ENCODE results near the gene TMEM219.
"Not testable (repeated sequence)": the region's sequence is repeated elsewhere in the genome, so short reads cannot be mapped to it uniquely, and the experiment has no call there.

TMEM219 gene

GRCh38 chr16:29927070-29927905 is 34.6 kb upstream of the TMEM219 start:
- H2AFZ ChIP-seq (ENCODE audit: low read length), result no peak overlapping the region
- peak overlapping the region; percentile 84; the same call in 1 of the 2 replicates for H3K9ac ChIP-seq (ENCODE audit: low read length)

GRCh38 chr16:29931750-29932149 is 30.1 kb upstream of the TMEM219 start:
- not testable (repeated sequence) for H3K27me3 ChIP-seq (ENCODE audit: insufficient read depth, low read length); H3K27ac ChIP-seq (ENCODE audit: low read depth, low read length, poor library complexity, severe bottlenecking); H3K9ac ChIP-seq (ENCODE audit: low read length); H3K9me2 ChIP-seq (ENCODE audit: low read depth, low read length); H3K79me2 ChIP-seq (ENCODE audit: insufficient read depth, low read length); H3K4me2 ChIP-seq (ENCODE audit: low read length); H4K20me1 ChIP-seq (ENCODE audit: insufficient read depth, low read length); H3K4me3 ChIP-seq (ENCODE audit: low read depth, low read length, poor library complexity, severe bottlenecking); H3K36me3 ChIP-seq (ENCODE audit: insufficient read depth, low read length); H2AFZ ChIP-seq (ENCODE audit: low read length); H3F3A ChIP-seq (ENCODE audit: insufficient read depth, low read length); H3K4me1 ChIP-seq (ENCODE audit: insufficient read depth, low read length, severe bottlenecking); H3K9me3 ChIP-seq (ENCODE audit: low read length)

More at GRCh38 chr16:29927070-29927905, 34.6 kb upstream of the TMEM219 start:
- Histone ChIP-seq H3K4me1 (ENCODE audit: insufficient read depth, low read length, severe bottlenecking) (peaks cover 22% of the 10 kb centered on the region), H3K36me3 (ENCODE audit: insufficient read depth, low read length) (peaks cover 5% of the 10 kb centered on the region; the same call in 1 of the 2 replicates), H3K4me2 (ENCODE audit: low read length) (peak overlapping the region; percentile 92), H3K9me2 (ENCODE audit: low read depth, low read length) (no peaks in the 10 kb centered on the region), H3K79me2 (ENCODE audit: insufficient read depth, low read length) (no peaks in the 10 kb centered on the region), H3F3A (ENCODE audit: insufficient read depth, low read length) (no peaks in the 10 kb centered on the region), H3K9me3 (ENCODE audit: low read length) (no peaks in the 10 kb centered on the region), H3K4me3 (ENCODE audit: low read depth, low read length, poor library complexity, severe bottlenecking) (peak overlapping the region; percentile 68), H3K27me3 (ENCODE audit: insufficient read depth, low read length) (no peaks in the 10 kb centered on the region), H3K27ac (ENCODE audit: low read depth, low read length, poor library complexity, severe bottlenecking) (no peak overlapping the region), H4K20me1 (ENCODE audit: insufficient read depth, low read length) (no peaks in the 10 kb centered on the region)
- TF ChIP-seq EZH2 (IDR thresholded peaks at IDR 0.05; ENCODE audit: borderline replicate concordance, low read length), result no peak

DNA sequence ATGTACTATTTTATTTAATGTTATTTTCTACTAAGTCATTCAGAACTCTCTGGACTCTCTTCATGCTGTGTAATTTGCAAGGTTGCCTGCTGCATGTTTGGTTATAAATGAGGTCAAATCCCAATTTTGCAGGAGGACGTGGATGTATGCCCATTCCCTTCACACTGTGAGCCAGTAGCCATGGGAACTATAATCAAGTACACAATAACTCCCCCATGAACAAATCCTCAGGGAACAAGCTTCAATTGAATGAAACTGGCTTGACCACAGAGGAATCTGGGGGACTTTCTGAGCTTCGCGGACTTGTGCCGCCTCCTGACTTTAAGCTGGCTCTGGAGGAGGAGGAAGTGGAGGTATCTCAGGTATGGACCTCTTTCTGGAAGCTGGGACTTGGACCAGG is 21.2 kb upstream of the TMEM219 start:
- Histone ChIP-seq H2AFZ (ENCODE audit: low read length) (no peak overlapping the region), H3K36me3 (ENCODE audit: insufficient read depth, low read length) (no peaks in the 10 kb centered on the region; the same call in 1 of the 2 replicates), H3K79me2 (ENCODE audit: insufficient read depth, low read length) (no peaks in the 10 kb centered on the region), H3K9ac (ENCODE audit: low read length) (no peak overlapping the region), H3K9me3 (ENCODE audit: low read length) (0 out of 2 replicates have a peak, but pooled peaks cover 4% of the 10 kb centered on the region), H3K4me2 (ENCODE audit: low read length) (no peak overlapping the region), H3K27me3 (ENCODE audit: insufficient read depth, low read length) (peaks cover 7% of the 10 kb centered on the region; the same call in 1 of the 2 replicates), H3K9me2 (ENCODE audit: low read depth, low read length) (no peaks in the 10 kb centered on the region), H3K4me1 (ENCODE audit: insufficient read depth, low read length, severe bottlenecking) (peaks cover 9% of the 10 kb centered on the region), H3K4me3 (ENCODE audit: low read depth, low read length, poor library complexity, severe bottlenecking) (no peak overlapping the region), H3K27ac (ENCODE audit: low read depth, low read length, poor library complexity, severe bottlenecking) (no peak overlapping the region), H3F3A (ENCODE audit: insufficient read depth, low read length) (no peaks in the 10 kb centered on the region), H4K20me1 (ENCODE audit: insufficient read depth, low read length) (no peaks in the 10 kb centered on the region)
- no peak for TF ChIP-seq CTCF (IDR thresholded peaks at IDR 0.05; ENCODE audit: low read length)
- no peak for TF ChIP-seq EZH2 (IDR thresholded peaks at IDR 0.05; ENCODE audit: borderline replicate concordance, low read length)

DNA sequence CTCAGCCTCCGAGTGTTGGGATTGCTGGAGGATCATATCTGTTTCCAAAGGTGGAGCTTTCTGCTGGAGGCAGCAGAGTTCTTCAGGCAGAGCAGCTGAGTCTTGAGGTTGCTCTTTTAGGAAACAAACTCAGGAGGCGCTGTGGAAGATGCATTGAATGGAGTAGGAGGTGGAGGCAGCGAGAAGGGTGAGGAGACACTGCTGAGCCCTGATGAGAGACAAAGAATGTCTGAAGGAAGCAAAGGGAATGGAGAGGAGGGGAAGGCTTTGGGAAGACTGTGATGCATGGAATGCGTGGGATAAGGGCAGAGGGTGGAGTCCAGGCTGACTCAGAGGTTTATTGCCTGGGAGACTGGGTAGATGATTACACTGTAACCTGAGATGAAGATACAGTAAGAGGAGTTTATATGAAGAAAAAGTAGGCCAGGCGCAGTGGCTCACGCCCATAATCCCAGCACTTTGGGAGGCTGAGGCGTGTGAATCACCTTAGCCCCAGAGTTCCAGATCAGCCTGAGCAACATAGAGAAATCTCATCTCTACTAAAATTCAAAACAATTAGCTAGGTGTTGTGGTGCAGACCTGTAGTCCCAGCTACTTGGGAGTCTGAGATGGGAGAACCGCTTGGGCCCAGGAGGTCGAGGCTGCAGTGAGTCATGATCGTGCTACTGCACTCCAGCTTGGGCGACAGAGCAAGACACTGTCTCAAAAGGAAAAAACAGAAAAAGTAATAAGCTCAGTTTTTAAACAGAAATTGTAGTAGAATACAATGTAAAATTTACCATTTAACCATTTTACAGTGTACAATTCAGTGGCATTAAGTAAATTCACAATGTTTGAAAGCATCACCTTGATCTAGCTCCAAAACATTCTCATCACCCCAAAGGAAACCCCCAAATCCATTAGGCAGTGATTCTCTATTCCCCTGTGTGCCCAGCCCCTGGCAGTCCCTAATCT is 17.8 kb upstream of the TMEM219 start:
- no peak overlapping the region for H2AFZ ChIP-seq (ENCODE audit: low read length)
- no peaks in the 10 kb centered on the region for H3K79me2 ChIP-seq (ENCODE audit: insufficient read depth, low read length)
- peak overlapping the region; percentile 24; the same call in 1 of the 2 replicates for H3K4me2 ChIP-seq (ENCODE audit: low read length)
- H3K9me3 ChIP-seq (ENCODE audit: low read length), result no peaks in the 10 kb centered on the region
- H3K4me1 ChIP-seq (ENCODE audit: insufficient read depth, low read length, severe bottlenecking), result peaks cover 9% of the 10 kb centered on the region
- TF ChIP-seq CTCF (IDR thresholded peaks at IDR 0.05; ENCODE audit: low read length), result peak; percentile 15; the same call in 1 of the 2 replicates
- TF ChIP-seq EZH2 (IDR thresholded peaks at IDR 0.05; ENCODE audit: borderline replicate concordance, low read length), result no peak
- H3K27me3 ChIP-seq (ENCODE audit: insufficient read depth, low read length), result peaks cover 7% of the 10 kb centered on the region; the same call in 1 of the 2 replicates
- no peaks in the 10 kb centered on the region for H3K9me2 ChIP-seq (ENCODE audit: low read depth, low read length)
- no peak overlapping the region for H3K27ac ChIP-seq (ENCODE audit: low read depth, low read length, poor library complexity, severe bottlenecking)
- no peaks in the 10 kb centered on the region for H3F3A ChIP-seq (ENCODE audit: insufficient read depth, low read length)
- no peak overlapping the region for H3K4me3 ChIP-seq (ENCODE audit: low read depth, low read length, poor library complexity, severe bottlenecking)
- H3K36me3 ChIP-seq (ENCODE audit: insufficient read depth, low read length), result no peaks in the 10 kb centered on the region; the same call in 1 of the 2 replicates
- H4K20me1 ChIP-seq (ENCODE audit: insufficient read depth, low read length), result no peaks in the 10 kb centered on the region
- H3K9ac ChIP-seq (ENCODE audit: low read length), result no peak overlapping the region
